Left hindlimb (tissue), 1 donor: Measurements from ENCODE around the gene ADM2.
A peak's percentile ranks its signal among the peaks of the same experiment; 100 is the strongest.

Experiments used
- DNase-seq: peaks from one replicate; pipeline ENCODE4 v3.0.0-alpha.2; 2018

ADM2 gene

DNA sequence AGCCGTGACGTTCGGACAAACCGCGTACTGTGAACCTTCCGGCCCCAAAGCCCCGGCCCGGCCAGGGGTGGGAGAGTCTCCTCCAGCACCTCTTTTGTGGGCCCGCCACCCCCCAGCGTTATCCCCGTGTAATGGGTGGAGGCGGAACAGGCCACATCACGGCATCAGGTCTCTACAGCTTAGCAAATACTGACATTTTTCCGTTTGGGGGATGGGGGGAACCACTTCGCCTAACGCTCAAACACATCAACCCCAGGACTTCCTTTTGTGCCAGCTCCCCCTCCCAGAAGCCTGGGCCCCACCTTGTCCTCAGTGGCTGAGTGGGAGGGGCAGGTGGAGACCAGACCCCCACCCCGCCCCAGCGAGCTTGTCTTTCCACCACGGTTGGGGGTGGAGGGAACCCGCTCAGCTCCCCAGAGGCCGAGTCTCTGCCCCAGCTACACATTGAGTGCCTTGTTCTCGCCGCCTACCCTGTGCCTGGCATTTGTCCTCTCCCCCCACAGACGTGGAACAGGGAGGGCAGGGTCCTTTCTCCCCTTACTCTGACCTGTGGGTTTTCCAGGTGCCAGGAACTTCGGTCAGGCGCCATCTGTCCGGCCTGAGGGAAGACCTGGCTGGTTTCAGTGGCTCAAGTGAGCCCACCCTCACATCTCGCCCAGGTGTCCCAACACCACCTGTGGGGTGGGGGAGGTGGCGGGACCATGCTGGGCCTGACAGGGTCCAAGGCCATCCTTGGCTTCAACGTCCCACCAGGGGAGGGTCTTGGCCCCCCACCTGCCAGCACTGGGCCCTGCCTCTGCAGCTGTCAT, 36.1 kb upstream of the ADM2 start:
- peak; percentile 51 for DNase-seq

DNA sequence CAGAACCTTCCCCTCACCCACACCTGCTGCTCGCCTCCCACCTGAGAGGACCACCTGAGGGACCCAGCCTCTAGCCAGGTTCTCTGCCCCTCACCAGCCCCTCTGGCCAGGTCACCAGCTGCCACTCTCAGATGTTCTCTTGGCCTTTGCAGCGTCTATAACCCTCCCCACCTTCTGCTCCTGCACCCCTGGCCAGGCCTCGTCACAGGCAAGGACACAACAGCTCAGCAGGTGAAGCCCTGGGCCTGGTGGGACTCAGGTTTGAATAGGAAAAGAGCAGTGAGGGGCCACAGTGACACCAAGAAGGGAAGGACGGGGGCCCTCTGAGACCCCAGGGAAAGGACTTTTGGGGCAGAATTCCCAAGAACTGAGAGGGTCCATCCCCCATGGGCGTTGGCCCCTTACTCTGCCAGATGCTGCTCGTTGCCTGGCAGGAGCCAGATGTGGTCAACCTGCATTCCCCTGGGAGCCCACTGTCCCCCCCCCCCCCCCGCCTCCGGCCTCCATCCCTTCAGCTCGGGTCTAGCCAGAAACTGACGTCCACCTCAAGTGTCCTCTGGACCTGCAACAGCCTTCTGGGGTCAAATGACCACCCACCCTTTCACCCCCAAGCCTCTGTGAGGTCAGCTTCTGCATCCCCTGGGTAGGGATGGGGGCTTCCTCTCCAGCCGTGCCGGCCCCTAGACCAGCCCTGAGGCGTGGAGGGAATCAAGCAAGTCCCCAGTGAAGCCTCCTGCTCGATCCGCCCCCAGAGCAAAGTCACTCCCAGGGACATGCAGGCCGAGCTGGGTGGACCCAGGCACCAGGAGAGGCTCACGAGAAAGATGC, 35.2 kb upstream of the ADM2 start:
- DNase-seq, result peak; percentile 49

DNA sequence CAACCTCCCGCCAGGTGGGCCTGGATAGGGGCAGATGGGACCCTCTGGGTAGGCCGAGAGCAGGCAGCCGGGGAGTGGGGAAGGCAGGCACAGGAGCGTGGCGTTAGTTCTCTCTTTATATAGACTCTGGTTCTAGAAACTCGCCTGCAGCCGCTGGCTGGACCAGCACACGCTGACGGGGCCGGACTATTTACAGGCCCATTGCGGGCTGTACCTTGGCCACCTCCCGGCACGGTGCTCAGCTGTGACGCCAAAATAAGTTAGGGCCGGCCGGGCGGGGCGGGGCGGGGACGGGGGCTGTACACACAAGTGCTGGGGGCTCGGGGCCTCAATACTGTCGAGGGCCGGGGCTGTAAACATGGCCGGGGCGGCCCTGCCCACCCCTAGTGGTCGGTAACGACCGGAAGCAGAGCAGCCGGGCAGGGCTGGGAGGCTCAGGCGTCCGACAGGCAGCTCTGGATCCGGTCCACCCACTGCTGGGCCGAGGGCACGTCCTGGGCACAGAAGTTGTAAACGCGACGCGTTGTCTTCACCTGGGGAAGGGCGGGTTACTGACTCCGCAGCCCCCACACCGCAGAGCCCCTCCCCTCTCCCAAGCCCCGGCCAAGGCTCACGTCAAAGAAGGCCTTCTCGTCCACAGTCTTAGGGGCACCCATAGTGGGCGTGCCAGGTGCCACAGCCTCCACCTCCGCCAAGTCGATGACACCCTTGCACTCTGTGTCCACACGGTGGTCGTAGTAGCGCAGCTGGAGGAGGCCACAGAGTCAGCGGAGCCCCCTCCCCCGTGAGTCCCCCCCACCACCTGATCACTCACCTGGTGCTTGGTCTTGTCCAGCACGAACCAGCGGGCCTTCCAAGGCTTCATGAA, 34.4 kb upstream of the ADM2 start:
- DNase-seq, result peak; percentile 41

DNA sequence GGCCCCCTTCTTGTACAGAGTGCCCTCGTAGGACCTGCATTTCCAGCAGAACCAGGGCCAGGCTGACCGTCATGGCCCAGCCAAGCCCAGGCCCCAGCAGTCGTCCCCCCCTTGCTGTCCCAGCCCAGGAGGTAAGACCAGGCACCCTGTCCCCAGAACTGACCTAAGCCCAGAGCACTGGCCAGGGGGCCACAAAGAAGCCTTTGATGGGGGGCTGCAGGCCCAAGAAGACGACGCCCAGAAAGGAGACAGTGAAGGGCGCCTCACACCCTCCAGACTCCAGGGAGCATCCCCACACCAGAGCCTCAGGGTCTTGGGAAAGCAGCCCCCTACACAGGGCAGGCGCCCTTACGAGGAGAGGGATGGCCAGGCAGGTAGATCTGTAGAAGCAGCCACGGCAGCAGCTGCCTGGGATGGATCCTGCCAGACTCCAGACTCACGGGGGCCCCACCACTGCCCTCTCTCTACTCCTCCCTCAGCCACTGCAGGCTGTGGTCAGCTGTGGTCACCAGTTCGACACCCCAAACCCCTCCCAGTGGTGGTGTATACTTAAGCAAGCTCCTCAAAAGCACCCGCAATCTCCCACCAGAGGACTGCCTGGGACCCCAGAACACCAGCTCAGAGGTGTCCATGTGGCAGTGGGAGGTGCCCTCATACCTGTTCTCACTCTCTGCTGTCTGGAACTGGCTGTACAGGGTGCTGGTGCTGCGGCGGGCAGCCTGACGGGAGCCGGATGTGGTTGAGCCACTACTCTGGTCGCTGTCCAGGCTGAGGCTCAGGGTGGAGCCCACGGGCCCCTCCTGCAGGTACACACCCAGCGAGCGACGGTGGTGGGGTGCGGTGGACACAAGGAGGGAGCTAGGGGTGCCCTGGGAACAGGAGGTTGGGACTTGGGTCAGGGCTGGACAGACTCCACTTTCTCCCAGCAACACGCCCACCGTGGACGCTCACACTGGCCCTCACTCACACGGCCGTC, 33.5 kb upstream of the ADM2 start:
- DNase-seq, result peak; percentile 35

DNA sequence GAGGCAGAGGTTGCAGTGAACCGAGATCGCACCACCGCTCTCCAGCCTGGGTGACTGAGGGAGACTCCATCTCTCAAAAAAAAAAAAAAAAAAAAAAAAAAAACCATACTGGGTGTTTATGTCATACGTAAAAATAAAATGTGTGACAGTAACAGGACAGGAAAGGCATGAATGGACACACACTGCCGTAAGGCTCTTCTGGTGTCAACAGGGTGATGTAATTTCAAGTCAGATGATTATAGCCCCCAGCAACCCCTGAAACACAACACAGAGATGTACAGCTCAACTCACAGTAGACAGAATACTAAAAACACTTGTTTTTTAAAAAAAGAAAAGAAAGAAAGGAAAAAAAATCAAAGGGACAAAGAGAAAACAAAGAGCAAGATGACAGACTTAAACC, 28.7 kb upstream of the ADM2 start:
- no peak for DNase-seq

DNA sequence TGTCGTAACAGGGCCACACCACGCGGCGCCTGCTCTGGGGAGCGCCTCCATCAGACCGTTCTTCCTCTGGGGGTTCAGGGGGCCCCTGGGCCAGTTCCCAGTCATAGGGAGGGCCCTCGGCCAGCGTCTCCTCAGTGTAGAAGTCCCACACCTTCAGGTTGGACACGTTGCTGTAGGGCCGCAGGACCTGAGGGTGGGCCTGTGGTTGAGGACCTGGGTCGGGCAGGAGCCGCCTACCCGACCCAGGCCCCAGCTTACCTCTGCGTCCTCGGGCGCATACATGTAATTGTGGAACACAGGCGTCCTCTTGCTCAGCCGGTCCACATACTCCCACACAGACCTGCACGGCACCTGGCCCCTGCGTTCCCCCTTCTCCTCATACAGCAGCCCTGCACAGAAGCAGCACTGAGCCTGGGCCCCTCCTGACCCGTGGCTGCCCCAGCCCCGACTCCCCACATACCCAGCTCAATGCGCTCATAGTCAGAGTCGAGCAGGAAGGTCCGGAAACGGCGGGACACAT, 26.7 kb upstream of the ADM2 start:
- DNase-seq, result no peak

DNA sequence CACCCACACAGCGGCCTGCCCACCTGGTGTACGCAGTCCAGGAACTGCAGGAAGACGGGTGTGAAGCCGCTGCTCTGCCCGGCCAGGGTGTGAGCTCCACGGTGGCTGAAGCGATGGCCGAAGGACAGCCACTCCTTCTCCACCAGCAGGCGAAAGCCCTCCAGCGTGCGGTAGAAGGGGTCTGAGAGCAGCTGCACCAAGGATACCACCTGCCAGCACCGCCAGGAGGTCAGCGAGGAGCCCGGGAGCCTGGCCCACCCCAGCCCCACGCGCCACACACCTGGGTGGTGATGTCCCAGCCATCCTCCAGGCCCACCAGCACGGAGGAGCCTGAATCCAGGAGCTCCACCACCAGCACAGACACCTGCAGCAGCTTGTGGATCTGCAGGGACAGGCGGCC, 26.1 kb upstream of the ADM2 start:
- no peak for DNase-seq

DNA sequence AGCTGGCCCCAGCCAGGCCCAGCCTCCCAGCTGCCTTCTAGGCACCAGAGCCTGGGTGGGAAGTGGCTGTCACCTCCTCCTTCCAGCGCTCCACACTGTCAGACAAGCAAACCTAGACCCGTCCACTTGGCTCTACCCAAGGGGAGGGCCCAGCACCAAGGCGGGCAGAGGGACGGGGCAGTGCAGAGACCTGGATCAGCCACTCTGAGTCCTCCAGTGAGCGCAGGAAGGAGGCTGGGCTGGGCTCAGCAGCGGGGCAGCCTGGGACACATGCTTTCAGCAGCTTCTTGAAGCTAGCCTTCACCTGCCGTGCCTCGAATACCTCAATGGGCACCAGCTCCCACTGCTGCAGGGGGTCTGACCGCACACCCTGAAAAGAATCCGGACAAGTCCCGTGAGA, 25.3 kb upstream of the ADM2 start:
- no peak for DNase-seq

DNA sequence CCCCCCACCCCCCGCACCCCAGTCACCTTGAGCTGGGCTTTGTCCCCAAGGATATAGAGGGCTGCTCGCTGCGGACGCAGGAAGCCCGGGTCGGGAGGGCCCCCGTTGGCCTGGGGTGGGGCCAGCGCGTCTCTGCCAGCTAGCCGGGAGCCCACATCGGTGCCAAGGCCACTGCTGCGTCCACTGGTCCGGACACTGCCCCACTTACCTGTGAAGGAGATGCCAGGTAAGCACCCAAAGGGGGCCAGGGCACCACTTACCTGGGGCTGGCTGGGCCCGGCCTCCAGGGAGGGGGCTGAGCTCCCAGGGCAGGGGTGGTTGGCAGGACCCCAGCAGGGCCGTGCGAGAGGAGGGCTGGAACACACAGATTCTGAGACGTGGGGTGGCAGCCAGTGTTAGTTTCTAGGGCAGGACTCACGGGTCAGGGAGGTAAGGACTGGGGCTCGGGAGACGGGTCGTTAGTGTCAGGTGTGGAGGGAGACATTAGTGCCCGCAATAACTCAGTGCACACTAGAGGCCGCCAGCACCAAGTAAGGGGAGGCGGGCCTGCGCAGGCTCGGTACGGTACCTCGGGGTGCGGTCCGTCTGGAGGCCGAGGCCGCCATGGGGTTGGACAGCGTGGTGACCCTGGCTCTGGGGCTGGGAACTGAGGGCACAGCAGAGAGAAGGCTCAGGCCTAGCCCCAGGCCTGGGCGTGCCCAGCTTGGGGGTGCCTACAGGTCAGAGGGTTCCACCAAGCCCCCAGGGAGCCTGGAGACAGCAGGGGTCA, 24.7 kb upstream of the ADM2 start:
- DNase-seq, result no peak

DNA sequence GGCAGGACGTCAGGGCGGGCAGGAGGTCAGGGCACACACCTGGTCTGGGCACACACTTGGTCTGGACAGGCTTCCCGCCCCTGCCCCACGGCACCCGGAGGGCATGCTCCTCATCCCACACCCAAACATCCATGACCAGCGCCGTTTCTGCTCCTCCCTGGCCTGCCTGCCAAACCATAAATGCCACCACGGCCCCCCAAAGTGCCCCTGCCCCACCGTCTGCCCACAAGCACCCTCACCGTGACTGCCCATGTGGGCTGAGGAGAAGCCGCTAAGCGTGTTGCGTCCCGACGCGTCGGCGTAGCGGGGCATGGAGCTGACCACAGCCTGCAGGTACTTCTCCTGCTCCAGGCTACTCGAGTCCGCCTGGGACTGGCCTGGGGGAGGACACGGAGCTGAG, 22.3 kb upstream of the ADM2 start:
- DNase-seq, result no peak

DNA sequence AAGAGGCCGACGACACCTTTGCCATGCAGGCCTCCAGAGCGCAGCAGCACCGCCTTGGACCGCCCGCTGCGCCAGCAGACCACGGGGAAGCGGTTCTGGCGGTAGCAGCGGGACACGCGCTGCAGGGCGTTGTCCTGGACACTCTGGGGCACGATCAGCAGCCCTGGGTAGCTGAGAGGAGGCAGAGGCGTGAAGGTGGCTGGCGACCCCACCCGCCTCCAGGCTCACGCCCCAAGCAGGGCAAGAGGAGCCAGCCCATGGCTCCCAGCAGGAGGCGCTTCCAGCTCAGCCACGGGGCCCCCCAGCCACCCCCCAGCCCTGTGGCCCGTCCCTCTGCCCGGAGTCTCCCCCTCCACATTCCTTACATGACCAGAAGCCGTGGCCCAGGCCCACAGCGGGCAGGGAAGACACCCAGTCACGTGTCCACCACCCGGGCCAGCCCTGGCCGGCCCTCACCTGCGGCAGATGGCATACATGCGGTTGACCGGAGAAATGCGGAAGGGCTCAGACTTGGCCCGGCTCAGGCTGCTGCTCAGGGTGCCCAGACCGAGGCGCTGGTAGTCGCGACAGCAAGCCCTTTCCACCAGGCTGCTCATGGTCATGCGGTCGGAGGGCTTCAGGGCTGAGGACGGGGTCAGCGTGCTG, 21.7 kb upstream of the ADM2 start:
- no peak for DNase-seq

DNA sequence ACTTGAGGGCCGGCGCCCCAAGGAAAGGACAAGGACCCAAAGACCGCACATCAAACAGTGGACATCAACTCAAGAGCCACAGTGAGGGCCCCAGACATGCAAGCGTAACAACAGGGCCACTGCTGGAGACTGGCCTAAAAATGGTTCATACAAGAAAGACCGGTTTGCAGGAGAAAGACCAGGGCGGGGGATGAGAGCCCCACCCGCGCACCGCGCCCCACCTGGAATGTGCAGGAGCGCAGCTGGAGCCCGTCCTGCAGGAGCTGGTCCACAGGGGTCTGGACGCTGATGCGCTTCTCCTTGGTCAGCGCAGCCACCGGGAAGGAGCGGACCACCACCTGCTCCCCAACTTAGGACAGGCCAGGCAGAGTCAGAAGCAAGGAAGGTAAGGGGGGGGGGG, 20.4 kb upstream of the ADM2 start:
- DNase-seq, result no peak

DNA sequence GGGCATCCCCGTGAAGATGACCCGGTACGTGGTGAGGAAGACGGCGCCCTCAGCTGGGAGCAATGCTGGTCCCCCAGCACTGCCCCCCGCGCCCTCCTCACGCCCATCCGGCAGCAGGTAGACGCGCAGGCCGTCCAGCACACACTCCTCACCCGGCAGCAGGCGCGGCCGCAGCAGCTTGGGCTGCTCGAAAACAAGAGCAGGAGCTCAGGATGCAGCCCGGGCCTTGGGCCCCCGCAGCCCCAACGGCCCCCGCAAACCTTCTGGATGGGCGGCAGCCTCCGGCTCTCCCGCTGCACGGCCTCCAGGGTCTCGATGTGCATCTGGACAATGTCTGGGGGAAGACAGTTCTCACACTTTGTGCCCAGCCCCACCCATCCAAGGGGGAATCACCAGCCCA, 19.8 kb upstream of the ADM2 start:
- DNase-seq, result no peak

DNA sequence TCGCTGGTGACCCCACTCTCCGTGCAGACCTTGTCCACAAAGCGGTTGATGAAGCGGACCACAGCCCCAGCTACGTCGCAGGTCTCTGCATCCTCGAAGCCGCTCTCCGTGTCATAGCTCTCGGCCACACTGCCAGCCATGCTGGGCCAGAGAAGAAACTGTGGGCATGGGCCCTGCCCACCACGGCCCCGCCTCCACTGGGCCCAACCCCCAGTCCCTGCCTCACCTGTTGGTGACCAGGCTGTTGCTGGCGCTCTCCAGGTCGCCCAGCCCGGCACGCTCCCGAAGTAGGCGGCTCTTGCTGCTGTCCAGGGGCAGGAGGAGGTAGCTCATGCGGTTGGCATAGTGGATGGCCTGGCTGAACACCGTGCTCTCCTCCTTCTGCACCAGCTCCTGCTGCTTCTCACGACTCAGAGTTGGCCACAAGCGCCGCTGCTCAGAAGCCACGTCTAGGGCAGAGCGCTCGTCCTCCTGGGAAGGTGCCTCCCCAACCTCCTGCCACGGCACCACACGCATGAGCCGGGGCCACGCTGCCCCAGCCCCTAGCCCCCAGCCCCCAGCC, 19.3 kb upstream of the ADM2 start:
- DNase-seq, result no peak

DNA sequence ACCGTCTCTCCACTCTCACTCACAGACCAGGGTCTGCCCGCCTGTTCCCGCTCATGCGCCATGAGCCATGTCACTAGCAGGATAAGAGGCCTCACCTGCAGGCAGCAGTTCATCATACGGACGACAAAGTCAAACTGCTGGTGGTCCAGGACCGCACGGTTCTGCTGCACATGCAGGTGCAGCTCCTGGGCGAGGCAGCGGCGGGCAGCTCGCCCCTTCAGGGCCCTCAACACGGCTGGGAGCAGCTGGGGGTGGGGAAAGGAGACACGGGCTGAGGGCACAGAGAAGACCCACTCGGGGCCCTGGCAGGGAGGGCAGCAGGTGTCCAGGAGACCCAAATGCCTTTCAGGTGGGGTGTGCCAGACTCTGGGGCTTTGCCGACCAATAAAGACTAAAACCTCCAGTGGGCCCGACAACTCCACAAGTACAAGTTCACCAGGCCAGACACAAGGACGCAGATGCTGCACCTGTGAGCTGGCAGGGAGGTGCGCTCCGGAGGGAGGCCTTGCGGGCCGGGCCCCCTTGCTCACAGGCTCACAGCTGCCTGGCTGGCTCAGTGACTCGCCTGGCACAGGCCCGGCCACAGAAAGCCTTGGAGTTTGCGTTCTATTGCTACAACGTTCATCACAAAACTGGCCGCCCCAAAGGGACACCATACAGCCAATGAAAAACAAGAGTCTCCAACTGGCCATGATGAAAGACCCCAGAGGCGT, 18.0 kb upstream of the ADM2 start:
- no peak for DNase-seq

DNA sequence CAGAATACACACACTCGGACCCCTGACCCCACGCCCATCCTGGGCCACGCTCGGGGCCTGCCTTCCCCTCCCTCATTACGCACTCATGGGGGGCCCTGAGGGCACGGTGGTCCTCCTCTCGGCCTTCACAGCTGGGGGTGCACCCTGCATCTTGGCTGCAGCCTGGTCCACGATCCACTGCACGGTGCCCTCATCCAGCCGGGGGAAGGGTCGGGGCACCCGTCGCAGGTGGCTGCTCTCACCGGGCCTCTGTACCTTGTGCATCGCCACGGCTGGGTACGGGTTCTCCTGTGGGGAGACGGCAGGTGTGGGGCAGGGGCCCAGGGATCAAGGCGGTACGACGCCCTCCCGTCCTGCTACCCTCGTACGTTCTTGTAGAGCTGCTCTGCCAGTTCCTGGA, 16.9 kb upstream of the ADM2 start:
- DNase-seq, result no peak

DNA sequence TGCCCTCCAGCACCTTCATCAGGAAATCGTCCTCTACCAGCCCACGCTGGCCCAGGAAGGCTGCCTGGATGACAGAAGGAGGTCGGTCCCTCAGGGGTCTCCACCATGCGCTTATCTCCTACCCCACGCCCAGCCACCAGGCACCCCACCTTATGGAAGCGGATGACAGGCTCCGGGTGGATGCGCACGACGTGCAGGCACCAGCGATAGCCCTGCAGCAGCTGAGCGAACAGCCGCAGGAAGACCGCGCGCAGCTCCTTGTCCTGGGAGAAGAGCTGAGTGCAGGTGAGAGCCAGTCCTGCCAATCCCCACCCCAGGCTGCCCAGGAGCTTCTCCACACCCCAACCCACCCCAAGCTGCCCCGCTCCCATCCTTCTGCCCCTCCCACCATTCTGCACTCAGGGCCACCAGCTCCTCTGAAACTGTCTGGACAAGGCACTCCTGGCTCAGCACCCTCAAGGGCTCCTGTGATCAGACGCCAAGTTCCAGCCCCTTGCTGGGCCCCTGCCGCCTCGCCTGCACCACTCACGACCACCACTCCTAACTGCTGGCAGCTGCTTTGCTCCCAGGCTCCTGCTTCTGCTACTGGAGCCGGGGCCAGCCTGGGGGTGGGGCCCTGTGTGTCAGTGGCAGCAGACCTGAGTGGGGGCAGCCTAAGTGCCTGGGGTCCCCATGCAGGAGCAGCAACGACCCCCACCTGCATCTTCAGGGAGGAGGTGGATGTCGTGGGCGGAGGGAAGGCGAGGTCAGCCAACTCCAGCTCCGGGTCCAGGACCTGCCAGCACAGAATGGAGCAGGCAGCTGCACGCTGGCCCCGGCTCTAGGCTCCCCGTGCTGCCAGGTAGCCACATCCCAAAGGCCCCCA, 16.0 kb upstream of the ADM2 start:
- DNase-seq, result no peak

DNA sequence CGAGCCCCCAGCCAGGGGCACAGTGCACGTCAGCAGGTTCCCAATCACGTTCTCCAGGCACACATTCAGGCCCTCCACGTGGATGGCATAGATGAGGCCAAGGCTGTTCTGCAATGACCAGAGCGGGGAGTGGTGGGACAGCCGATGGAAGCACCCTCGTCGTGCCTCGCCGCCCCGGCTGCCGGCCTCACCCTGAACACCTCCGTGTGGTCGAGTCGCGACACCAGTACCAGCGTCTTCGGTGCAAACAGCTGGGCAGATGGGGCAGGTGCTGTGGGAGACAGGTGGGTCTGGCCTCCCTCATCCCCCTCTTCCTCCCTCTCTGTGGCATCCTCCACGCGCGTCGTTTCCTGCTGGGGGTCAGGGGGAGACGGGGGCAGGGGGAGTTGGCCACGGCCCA, 14.0 kb upstream of the ADM2 start:
- DNase-seq, result no peak
